ENCODE measurements around the gene ROPN1. TPM values are rescaled to one million over a fixed set of nuclear protein-coding genes. Genes with fewer than 3 reads are reported as not detected.

ROPN1 gene
- total RNA-seq, result not detected in 2 replicates

DNA sequence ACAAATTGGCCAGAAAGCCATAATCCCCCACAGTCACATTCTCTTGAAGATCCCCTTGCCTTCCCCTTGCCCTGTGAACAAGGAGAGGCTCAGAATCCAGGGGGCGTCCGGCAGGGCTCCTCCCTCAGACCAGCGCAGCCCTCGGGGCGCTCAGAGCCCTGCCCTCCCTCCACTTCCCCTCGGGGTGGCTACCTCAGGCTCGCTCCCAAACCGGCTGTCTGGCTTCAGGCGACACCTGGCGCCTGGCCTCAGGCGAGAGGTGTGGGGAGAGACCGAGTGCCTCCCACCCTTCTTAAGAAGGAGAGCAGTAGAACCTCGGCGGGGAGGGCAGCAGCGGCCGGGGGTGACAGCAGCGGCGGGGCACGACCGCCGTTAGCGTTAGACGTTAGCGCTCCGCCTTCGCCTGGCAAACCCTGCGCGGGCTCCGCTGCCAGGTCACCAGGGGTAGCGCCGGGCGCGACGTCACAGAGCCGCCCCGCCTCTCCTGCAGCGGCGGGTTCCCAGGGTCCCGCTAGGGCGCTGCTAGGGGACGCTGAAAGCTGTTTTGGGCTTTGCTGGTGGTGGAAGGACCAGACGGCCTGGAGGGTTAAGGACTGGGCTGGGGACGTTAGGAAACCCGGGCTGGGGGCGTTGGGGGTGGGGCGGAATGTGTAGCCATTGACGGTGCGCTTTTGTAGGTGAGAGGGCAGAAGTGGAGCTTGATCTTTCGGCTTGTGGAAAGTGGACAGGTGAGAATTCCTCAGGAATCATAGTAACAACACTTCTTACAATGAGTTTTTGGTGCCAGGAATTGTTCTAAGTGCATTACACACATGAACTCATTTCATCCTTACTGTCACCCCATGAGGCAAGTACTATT, at the start of gene ROPN1:
Gene ROPN1 (minus strand): TSS at position 395 of the 859 bp plus-strand sequence. CDS start 11,643 bp downstream, outside the sequence.

DNA sequence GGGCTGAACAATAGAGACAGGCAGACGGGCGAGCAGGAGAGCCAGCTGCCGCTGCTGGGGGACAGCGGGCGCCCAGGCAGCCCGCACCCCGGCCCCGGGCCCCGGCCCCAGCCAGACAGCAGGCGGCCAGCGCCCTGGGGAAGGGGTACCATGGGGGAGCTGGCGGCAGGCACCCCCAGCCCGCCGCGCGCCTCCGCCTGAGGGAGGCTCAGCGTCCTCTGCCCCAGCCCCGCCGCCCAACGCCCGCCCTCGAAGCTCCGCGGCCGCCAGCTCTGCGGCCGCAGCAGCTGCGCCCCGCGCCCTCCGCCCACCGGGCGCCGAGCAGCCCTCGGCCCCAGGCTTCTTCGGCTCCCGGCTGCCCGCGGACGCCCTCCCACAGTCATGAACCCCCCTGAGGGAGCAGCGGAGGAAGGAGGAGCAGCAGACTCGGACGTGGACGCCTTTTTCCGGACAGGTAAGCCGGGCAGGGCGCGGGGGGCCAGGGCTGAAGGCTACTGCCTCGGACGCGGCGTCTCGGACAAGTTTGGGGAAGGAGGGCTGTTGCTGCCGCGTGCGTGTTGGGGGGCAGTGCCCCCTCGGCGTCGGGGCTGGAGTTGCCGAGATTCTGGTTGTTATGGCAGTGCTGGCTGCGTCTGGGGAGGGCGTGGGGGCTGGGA, 41.6 kb upstream of the ROPN1 start, which contains the start of gene KALRN:
Gene KALRN (plus strand): TSS at position 10 of the 656 bp plus-strand sequence.

DNA sequence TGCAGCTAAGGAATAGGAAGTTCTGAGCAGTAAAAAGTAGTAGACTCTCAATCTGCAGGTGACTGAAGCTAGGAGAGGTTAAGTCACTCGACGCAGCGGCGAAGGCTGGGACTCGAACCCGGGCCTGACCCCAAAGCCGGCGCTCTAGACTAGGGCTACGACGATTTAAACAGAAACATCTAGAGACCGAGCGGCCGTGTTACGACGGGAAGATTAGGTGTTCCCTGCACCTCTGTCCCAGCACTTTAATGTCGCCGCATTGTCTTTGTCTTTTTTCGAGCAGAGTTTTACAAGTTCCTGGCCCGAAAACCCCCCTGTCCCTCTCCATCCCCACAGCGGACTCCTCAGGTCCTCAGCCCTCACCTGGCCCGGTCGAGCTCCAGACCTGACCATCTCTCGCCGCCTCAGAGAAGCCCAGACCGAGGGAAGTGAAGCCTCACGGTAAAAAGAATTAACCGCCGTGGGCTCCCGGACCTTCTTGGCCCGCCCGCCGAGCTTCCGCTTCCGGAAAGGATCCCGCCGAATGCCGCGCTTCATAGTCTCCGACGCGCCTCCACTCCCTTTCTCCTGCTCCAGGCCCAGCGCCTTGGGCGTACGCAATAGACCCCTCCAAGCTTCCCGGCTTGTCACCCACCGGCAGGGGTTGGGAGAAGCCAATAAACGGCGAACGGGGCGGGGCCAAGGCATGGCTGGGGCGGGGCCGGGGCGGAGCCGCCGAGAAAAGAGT, 31.0 kb downstream of the ROPN1 start, which contains the start of gene CCDC14:
Gene CCDC14 (minus strand): TSS at position 449 of the 727 bp plus-strand sequence. CDS start 56 bp downstream, at position 393.

Other genes with a start within 250 kb of the ROPN1 start
- 234 and 338 TPM in 2 replicates for gene MYLK, start 107.8 kb downstream of the ROPN1 start, total RNA-seq
- 19.0 and 21.8 TPM in 2 replicates for gene CCDC14, start 30.9 kb downstream of the ROPN1 start, total RNA-seq
- 7.5 and 7.9 TPM in 2 replicates for gene KALRN, start 41.2 kb upstream of the ROPN1 start, total RNA-seq

Measured in aortic smooth muscle cell (primary cell).